Mucosa of rectum (tissue), 2 donors: ENCODE measurements around the gene TMEM214.

Experiments
- H3K27ac ChIP-seq, 2 donors: one replicate each; pipeline ENCODE4 v1.7.0; 2013; ENCODE audit warnings: inconsistent platforms in 2 of 2, low read depth in 2 of 2, low read length in 2 of 2
- H3K27me3 ChIP-seq, 2 donors: one replicate each; pipeline ENCODE4 v1.7.0; 2013; ENCODE audit warnings: low read length in 2 of 2; ENCODE audit not compliant: control insufficient read depth in 2 of 2, insufficient read depth in 2 of 2
- H3K36me3 ChIP-seq, 2 donors: one replicate each; pipeline ENCODE4 v1.7.0; 2013; ENCODE audit warnings: low read length in 2 of 2; ENCODE audit not compliant: control insufficient read depth in 2 of 2, insufficient read depth in 2 of 2
- H3K4me1 ChIP-seq, 2 donors: one replicate each; pipeline ENCODE4 v1.7.0; 2013; ENCODE audit warnings: low read length in 2 of 2, mild to moderate bottlenecking in 1 of 2; ENCODE audit not compliant: control insufficient read depth in 2 of 2, insufficient read depth in 2 of 2
- H3K4me3 ChIP-seq, 2 donors: one replicate each; pipeline ENCODE4 v1.7.0; 2013; ENCODE audit warnings: low read length in 2 of 2
- H3K9ac ChIP-seq, 2 donors: one replicate each; pipeline ENCODE4 v1.7.0; 2013; ENCODE audit warnings: low read length in 2 of 2, low read depth in 1 of 2, mild to moderate bottlenecking in 1 of 2
- H3K9me3 ChIP-seq, 2 donors: one replicate each; pipeline ENCODE4 v1.7.0; 2013; ENCODE audit warnings: low read length in 2 of 2; ENCODE audit not compliant: control insufficient read depth in 2 of 2
- donor health status: healthy.
- donor health status: Normal muscosa, but diverticular disease.

TMEM214 gene, protein sequence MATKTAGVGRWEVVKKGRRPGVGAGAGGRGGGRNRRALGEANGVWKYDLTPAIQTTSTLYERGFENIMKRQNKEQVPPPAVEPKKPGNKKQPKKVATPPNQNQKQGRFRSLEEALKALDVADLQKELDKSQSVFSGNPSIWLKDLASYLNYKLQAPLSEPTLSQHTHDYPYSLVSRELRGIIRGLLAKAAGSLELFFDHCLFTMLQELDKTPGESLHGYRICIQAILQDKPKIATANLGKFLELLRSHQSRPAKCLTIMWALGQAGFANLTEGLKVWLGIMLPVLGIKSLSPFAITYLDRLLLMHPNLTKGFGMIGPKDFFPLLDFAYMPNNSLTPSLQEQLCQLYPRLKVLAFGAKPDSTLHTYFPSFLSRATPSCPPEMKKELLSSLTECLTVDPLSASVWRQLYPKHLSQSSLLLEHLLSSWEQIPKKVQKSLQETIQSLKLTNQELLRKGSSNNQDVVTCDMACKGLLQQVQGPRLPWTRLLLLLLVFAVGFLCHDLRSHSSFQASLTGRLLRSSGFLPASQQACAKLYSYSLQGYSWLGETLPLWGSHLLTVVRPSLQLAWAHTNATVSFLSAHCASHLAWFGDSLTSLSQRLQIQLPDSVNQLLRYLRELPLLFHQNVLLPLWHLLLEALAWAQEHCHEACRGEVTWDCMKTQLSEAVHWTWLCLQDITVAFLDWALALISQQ

GRCh38 chr2:27032495-27033252, at the start of gene TMEM214:
TMEM214 (plus strand) TSS chr2:27032965; CDS start chr2:27033016, 51 bp downstream.
- H3K9me3 ChIP-seq, result no peaks in the 10 kb centered on the region
- peak within 1 kb of the TSS; percentile 91 to 92 for H3K9ac ChIP-seq
- peak within 1 kb of the TSS; percentile 79 to 97 for H3K4me3 ChIP-seq
- H3K4me1 ChIP-seq, result peaks cover 12 to 14% of the 10 kb centered on the region in 2 donors
- H3K27ac ChIP-seq, result peak within 1 kb of the TSS; percentile 64 to 75
- no peaks in the 10 kb centered on the region for H3K27me3 ChIP-seq
- peaks cover 29 to 37% of the 10 kb centered on the region in 2 donors for H3K36me3 ChIP-seq

DNA sequence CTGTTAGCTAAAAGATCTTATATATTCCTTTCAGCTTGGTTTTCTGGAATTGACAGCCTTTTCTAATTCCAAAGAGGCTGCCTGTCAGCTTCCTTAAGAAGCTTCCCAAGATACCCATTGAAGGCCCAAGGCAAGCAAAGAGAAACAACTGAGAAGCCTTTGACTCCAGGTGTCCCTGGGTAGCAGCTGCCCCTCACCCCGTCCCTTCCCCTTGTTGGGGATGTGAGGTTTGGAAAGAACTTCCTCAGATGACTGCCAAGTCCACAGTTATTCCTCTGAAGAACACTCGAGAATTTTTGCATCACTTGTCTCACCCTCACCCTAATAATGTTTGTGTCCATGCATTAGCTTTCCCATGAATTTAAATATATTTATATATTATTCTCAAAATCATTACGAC, 49.0 kb upstream of the TMEM214 start:
- Histone ChIP-seq H3K9me3 (no peaks in the 10 kb centered on the region), H3K27ac (no peak overlapping the region), H3K4me3 (no peak overlapping the region), H3K4me1 (peaks cover 9 to 13% of the 10 kb centered on the region in 2 donors), H3K27me3 (no peaks in the 10 kb centered on the region), H3K36me3 (peaks cover 0 to 7% of the 10 kb centered on the region in 2 donors), H3K9ac (no peak overlapping the region)

DNA sequence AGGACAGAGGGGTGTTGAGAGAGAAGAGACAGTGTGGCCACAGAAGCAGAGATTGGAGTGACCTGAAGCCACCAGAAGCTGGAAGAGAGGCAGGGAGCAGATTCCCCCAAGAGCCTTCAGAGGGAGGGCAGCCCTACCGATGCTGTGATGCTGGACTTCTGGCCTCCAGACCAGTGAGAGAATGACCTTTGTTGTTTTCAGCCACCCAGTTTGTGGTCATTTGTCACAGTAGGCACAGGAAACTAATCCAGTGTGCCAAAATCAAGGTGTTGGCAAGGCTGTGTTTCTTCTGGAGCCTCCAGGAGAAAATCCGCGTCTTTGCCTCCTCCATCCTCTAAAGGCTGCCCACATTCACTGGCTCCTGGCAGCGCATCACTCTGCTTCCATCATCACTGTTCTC, 47.0 kb upstream of the TMEM214 start:
- peaks cover 9 to 13% of the 10 kb centered on the region in 2 donors for H3K4me1 ChIP-seq
- no peak overlapping the region for H3K9ac ChIP-seq
- H3K27me3 ChIP-seq, result no peaks in the 10 kb centered on the region
- H3K27ac ChIP-seq, result no peak overlapping the region
- peaks cover 0 to 7% of the 10 kb centered on the region in 2 donors for H3K36me3 ChIP-seq
- no peak overlapping the region for H3K4me3 ChIP-seq
- H3K9me3 ChIP-seq, result no peaks in the 10 kb centered on the region

DNA sequence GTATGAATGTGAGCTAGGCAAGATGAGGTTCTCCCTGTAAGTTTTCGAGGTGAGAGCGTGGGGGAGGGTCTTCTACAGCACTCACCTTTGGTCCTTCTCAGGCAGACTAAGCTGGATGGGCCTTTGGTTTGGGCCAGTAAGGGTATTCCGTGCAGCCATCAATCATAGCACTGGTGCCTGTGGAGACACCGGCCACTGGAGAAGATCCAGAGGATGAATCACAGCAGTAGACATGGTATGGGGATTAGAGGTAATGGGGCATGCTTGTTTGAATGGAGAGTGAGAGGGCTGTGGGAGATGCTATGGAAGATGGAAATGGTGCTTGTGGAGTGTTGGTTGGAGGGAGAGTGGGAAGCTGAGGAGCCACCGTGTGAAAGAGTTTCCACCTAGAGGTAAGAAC, 46.2 kb upstream of the TMEM214 start:
- Histone ChIP-seq H3K4me1 (peaks cover 9 to 13% of the 10 kb centered on the region in 2 donors), H3K27me3 (no peaks in the 10 kb centered on the region), H3K36me3 (peaks cover 0 to 7% of the 10 kb centered on the region in 2 donors), H3K27ac (no peak overlapping the region), H3K9me3 (no peaks in the 10 kb centered on the region), H3K9ac (no peak overlapping the region), H3K4me3 (no peak overlapping the region)

DNA sequence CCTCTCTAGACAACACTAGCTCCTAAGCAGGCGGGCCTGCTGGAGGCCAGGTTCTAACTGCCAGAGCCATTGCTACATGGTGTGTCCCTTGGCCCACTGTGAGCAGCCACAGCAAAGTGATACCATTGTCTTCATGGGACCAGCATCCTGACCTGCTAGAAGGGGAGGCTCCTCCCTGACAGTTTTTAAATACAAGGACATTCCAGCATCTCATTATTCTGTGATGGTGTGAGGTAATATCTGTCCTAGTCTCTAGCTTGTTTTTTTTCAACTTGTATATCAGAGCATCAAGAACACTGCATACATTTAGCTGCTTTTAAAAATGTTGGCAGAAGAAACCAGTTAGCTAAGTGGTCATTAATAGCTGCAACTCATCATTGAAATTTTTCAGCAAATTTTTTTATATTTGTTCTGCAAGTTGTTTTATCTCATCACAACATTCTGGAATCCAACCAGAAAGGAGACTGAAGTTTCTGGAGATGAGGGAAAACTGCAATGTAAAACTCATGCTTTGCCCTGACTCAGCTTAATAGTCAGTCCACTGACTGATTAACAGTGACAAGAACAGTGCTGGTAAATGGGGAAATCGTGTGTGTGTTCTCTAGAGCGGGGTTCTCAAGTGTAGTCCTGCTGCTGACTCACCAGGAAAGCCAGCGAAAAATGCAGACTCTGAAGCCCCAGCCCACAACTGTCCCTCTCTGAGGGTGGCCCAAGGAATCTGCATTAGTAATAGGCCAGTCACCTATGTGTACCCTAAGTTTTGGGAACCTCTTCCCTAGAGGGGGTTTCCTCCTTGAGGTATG, 44.5 kb upstream of the TMEM214 start:
- Histone ChIP-seq H3K9ac (no peak overlapping the region), H3K9me3 (no peaks in the 10 kb centered on the region), H3K4me3 (no peak overlapping the region), H3K27ac (no peak overlapping the region), H3K4me1 (no peaks in the 10 kb centered on the region), H3K27me3 (no peaks in the 10 kb centered on the region), H3K36me3 (peaks cover 0 to 7% of the 10 kb centered on the region in 2 donors)

GRCh38 chr2:26989156-26989555, 43.6 kb upstream of the TMEM214 start:
- Histone ChIP-seq H3K4me3 (no peak overlapping the region), H3K27me3 (no peaks in the 10 kb centered on the region), H3K9me3 (no peaks in the 10 kb centered on the region), H3K4me1 (no peaks in the 10 kb centered on the region), H3K27ac (no peak overlapping the region), H3K9ac (no peak overlapping the region), H3K36me3 (peaks cover 0 to 7% of the 10 kb centered on the region in 2 donors)

DNA sequence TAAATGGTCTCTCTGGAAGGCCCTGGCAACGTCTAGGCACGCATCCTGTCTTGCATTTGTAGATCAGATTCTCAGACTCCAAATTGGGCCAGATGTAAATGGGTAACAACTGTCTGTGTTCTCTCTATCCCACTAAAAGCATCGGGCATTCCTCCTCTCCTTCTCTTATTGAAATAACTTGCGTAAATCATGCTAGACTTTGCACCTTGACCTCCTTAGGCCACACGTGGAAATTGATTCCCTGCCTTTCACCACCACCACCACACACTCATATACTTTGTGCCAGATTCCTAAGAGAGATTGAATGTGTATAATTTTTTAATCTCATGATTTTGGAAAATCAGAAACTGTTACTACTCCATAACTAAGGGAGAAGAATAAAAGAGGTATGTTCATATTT, 41.0 kb upstream of the TMEM214 start:
- H3K9ac ChIP-seq, result no peak overlapping the region
- H3K9me3 ChIP-seq, result no peaks in the 10 kb centered on the region
- no peaks in the 10 kb centered on the region for H3K27me3 ChIP-seq
- H3K4me1 ChIP-seq, result no peaks in the 10 kb centered on the region
- H3K27ac ChIP-seq, result no peak overlapping the region
- H3K4me3 ChIP-seq, result no peak overlapping the region
- H3K36me3 ChIP-seq, result peaks cover 0 to 1% of the 10 kb centered on the region in 2 donors

DNA sequence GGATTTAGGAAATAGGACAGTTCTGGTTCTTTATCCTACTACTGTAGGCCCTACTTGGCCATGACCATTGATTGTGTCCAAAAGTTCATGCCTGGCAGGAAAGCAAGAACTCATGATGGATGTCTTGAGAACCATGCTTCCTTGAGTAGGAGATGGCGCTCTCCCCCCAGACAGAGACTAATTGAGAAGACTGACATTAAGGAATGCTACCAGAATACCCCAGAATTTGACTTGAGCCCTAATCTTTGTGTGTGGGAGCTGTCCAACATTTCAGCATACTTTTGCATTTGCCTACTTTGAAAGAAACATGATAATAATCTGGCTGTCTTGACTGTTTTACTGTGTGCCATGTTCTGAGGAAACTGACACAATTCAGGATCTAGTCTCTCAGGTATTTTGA, 39.0 kb upstream of the TMEM214 start:
- H3K36me3 ChIP-seq, result no peaks in the 10 kb centered on the region
- no peak overlapping the region for H3K4me3 ChIP-seq
- H3K9me3 ChIP-seq, result no peaks in the 10 kb centered on the region
- H3K4me1 ChIP-seq, result no peaks in the 10 kb centered on the region
- H3K9ac ChIP-seq, result no peak overlapping the region
- H3K27ac ChIP-seq, result no peak overlapping the region
- no peaks in the 10 kb centered on the region for H3K27me3 ChIP-seq

- H3K4me1 ChIP-seq, result no peaks in the 10 kb centered on the region
- H3K27ac ChIP-seq, result no peak overlapping the region
- H3K4me3 ChIP-seq, result no peak overlapping the region
These were observed 37.8 kb upstream of the TMEM214 start for GRCh38 chr2:26994983-26995382.

More at GRCh38 chr2:26994983-26995382, 37.8 kb upstream of the TMEM214 start:
- H3K36me3 ChIP-seq, result no peaks in the 10 kb centered on the region
- H3K9ac ChIP-seq, result no peak overlapping the region
- H3K9me3 ChIP-seq, result no peaks in the 10 kb centered on the region
- H3K27me3 ChIP-seq, result no peaks in the 10 kb centered on the region
